ENCODE data around the gene PAQR4.

PAQR4 gene

DNA sequence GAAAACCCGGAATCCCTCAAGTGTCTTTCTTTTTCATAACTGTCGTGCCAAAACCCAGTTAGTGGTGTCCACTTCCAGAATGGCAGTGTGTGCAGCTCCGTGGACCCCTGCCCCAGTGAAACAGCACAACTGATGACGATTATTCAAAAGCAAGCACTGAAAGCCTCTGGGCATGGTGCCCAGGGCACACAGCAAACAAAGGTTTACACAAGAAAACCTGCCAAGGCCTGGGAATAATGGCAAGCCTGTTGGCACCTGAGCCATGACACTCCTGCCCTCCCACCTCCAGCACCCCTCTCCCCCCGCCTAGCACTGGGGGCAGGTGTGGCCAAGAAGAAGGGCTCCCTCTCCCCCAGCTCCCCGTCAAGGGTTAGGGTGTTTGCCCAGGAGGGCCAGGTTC lies 8.3 kb downstream of the PAQR4 start:
- TF ChIP-seq GATA2 (IDR thresholded peaks at IDR 0.05; ENCODE audit: low read depth, low read length): no peak
- TF ChIP-seq GATA3 (IDR thresholded peaks at IDR 0.05; ENCODE audit: low read depth, low read length): no peak

DNA sequence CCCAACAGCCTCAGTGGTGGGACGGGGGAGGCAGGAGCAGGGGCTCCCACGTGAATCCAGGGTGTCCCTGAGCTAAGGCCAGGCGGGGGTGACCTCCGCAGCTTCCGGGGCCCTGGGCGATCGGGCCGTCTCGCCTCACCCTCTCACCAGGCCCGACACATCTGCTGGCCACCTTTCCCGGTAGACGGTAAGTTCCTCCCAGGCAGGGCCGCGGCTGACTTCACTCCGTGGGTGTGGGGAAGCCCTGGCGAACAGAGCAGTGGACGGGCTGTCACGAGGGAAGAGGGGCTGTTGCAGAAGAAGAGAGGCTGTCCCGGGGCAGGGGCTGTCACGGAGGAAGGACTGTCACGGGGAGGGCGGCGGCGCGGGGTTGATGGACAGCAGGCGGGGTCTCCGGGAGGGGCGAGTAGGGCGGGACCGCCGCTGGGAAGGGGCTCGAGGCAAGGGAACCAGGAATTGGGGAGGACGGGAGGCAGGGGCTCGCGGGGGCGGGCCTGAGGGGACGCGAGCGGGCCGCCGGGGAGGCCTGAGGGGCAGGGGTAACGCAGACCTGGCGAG lies 10.6 kb downstream of the PAQR4 start:
- TF ChIP-seq GATA2 (IDR thresholded peaks at IDR 0.05; ENCODE audit: low read depth, low read length): no peak
- TF ChIP-seq GATA3 (IDR thresholded peaks at IDR 0.05; ENCODE audit: low read depth, low read length): no peak

DNA sequence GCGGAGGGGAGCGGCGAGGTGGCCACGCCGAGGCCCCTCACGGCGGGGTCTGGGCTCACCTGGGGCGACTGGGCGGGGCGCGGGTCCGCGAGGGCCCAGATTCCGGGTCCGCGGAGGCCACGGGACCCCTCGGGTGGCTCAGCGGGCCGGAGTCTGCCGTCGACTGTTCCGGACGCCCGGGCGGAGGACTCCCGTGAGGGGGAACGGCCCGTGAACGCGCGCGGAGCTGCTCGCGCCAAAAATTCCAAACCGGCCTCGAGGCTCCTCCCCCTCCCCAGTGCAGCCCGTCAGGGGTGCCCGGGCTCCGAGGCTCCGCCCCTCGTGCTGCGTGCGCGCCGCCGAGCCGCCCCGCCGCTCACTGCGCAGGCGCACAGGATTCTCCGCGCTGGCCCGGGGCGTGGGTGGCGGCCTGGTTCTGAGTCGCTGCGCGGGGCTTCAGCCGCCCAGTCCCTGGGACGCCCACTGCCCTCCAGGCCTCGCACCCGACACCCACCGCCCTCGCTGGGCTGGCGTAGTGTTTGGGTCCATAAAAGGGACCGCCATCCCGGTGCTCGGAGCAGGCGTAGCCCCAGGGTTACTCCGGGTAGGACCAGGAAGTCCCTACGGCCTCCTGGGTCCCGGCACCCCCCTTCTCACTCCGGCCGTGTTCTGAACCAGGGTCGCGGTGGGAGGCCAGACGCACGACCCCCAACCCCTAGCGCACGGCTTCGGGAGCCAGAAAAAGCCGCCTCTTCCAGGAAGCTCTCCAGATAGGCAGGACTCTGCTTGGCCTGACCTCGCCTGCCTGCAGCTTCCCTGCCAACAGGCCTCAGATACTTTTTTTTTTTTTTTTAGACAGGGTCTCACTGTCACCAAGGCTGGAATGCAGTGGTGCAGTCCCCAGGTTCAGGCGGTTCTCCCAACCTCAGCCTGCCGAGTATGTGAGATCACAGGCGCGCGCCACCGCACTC lies 11.4 kb downstream of the PAQR4 start, which contains the start of gene PKMYT1:
Gene PKMYT1 (minus strand): TSS at position 220 of the 950 bp plus-strand sequence. CDS start 789 bp downstream, outside the sequence.
- TF ChIP-seq GATA2 (IDR thresholded peaks at IDR 0.05; ENCODE audit: low read depth, low read length) (no peak), GATA3 (IDR thresholded peaks at IDR 0.05; ENCODE audit: low read depth, low read length) (no peak)

DNA sequence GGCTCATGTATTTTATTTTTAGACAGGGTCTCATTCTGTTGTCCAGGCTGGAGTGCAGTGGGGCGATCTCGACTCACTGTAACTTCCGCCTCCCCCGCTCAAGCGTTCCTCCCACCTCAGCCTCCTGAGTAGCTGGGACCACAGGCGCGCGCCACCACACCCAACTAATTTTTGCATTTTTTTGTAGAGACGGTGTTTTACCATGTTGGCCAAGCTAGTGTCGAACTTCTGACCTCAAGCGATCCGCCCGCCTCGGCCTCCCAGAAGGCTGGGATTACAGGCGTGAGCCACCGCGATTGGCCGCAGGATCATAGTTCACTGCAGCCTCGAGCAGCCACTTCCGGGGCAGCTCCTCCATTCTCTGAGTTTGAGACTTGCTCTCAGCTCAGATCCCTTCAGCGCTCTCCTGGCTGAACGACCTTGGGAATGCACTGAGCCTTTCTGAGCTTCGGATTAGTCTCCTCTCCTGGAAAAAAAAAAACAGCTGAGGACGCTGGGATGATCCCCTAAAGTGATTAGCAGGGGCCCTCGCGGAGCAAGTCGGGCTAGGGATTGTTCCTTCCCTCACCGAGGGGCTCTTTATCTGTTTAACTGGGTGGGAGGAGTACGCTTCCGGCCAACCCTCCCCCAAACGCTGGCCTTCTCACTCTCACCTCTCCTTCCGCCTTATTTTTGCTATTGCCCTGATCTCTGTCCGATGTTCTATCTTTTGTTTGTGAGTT lies 12.2 kb downstream of the PAQR4 start:
- TF ChIP-seq GATA3 (IDR thresholded peaks at IDR 0.05; ENCODE audit: low read depth, low read length) (no peak), GATA2 (IDR thresholded peaks at IDR 0.05; ENCODE audit: low read depth, low read length) (no peak)

DNA sequence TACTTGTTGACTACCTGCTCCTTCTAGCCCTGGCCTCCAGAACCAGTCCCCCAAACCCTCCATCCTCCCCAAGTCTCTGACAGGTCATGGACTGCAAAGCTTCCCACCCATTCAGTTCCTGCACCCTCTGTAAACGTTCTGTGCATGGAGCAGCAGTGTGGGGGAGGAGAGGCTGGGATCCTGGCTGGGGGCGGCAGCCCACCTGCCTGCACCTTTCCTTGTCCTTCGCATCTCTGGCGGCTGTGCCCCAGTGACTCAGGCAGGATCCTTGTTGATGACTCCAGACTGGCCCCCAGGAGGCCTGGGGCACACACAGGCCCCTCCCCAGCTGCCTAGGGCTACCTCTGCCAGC lies 12.7 kb downstream of the PAQR4 start:
- no peak for TF ChIP-seq GATA3 (IDR thresholded peaks at IDR 0.05; ENCODE audit: low read depth, low read length)
- TF ChIP-seq GATA2 (IDR thresholded peaks at IDR 0.05; ENCODE audit: low read depth, low read length): no peak

DNA sequence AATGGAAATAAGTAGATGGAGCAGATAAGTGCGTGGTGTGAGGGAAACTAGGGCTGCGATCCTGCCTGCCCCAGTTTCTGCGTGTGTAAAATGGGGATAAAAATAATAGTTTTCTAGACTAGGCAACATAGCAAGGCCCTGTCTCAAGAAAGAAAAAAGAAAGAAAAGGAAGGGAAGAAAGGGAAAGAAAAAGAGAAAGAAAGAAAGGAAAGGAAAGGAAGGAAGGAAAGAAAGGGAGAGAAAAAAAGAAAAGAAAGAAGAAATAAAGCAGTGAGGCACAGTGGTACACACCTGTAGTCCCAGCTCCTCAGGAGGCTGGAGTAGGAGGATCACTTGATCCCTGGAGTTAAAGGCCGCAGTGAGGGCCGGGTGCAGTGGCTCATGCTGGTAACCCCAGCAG lies 13.3 kb downstream of the PAQR4 start:
- no peak for TF ChIP-seq GATA3 (IDR thresholded peaks at IDR 0.05; ENCODE audit: low read depth, low read length)

DNA sequence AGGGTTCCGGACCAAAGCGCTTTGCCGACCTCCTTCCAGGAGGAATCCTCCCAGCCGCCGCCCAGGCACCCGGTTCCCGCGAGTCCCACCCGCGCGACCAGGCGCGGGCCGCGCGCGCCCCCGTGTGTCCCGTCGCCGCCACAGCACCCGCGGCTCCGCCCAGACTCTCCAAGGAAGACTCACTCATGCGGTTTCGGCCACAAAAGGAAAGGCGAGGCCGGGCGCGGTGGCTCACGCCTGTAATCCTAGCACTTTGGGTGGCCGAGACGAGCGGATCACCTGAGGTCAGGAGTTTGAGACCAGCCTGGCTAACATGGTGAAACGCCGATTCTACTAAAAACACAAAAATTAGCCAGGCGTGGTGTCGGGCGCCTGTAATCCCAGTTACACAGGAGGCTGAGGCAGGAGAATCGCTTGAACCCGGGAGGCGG lies 14.6 kb downstream of the PAQR4 start:
- TF ChIP-seq GATA3 (IDR thresholded peaks at IDR 0.05; ENCODE audit: low read depth, low read length) (no peak), GATA2 (IDR thresholded peaks at IDR 0.05; ENCODE audit: low read depth, low read length) (no peak)

DNA sequence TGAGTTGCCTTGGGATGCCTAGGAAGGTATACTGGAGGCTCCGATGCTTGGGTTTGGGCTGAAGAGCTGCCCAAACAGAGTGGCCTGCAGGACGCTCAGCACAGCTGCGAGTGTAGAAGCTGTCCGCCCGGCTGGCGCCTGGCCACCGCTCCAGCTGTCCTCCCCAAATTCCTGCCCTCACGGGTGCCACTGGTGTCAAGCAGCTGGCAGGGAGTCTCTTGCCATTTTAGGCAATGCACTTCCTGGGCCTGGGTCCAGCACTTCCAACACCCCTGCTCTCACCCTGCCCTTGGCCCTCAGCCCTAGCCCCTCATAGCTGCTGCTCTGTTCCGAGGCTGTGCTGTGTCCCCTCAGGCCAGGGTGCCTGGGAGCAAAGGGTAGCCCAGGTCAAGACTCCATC lies 16.3 kb downstream of the PAQR4 start:
- TF ChIP-seq GATA3 (IDR thresholded peaks at IDR 0.05; ENCODE audit: low read depth, low read length) (no peak), GATA2 (IDR thresholded peaks at IDR 0.05; ENCODE audit: low read depth, low read length) (no peak)

DNA sequence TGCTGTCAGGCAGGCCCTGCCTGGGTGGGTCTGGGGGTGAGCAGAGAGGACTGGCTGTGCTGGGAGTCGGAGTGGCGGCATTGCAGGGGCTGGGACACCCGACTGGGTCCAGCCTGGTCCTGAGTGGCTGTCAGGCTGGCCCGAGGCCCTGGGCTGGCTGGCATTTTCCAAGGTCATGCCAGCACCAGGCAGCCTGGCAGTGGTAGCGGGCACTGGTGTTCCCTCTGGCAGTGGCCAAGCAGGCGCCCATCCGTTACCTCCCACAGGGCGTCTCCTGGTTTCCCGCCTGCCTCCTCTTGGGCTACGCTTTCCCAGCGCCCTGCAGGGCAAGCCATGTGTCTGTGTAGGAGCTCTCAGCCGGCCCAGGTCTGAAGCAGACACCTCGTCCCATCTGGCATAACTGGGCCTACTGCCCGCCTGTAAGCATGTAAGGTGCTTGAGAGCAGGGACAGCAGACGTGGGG lies 16.8 kb downstream of the PAQR4 start:
- no peak for TF ChIP-seq GATA2 (IDR thresholded peaks at IDR 0.05; ENCODE audit: low read depth, low read length)
- TF ChIP-seq GATA3 (IDR thresholded peaks at IDR 0.05; ENCODE audit: low read depth, low read length): no peak

DNA sequence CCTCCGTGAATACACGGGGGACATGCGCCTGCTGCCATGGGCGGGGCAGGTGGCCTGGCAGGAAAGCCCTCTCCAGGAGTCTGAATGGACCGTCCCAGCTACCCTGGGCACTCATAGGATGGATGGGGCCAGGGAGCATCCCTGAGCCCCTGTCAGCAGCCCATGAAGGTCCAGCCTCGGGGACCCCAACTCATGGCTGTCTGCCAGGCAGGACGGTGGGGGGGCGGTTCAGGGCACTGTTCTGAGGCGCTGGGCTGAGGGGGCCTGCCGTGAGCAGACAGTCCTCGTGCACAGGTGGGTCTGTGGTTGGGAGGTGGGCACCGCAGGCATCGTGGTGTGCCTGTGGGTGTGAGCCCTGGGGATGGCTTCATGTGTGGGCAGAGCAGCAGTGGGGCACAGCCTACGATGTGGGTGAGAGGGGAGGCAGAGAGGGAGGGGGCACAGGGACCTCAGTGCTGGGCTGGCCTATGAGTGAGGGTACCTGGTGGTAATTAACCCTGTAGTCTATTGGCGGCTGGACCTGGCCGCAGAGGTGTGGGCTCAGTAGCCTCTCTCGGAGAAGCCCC lies 17.6 kb downstream of the PAQR4 start:
- TF ChIP-seq GATA2 (IDR thresholded peaks at IDR 0.05; ENCODE audit: low read depth, low read length) (no peak), GATA3 (IDR thresholded peaks at IDR 0.05; ENCODE audit: low read depth, low read length) (no peak)

DNA sequence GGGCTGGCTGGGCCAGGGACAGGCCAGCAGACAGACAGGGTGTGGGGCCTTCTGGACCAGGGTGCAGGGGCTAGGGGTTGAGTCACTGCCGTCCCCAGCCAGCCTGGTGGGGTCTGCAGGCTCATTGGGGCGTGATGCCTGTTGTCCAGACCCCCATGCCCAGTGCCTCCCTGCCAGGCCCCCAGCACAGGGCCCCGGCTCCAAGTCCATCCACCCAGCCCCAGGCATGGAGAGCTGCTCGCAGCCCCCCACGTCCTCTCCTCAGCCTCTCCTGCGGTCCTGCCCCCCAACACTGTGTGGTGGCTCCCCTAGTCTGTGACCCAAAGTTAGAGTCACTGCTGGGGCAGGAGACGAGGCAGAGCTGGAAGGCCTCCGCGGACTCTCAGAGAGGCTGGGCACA lies 18.1 kb downstream of the PAQR4 start:
- TF ChIP-seq GATA2 (IDR thresholded peaks at IDR 0.05; ENCODE audit: low read depth, low read length) (no peak), GATA3 (IDR thresholded peaks at IDR 0.05; ENCODE audit: low read depth, low read length) (no peak)

DNA sequence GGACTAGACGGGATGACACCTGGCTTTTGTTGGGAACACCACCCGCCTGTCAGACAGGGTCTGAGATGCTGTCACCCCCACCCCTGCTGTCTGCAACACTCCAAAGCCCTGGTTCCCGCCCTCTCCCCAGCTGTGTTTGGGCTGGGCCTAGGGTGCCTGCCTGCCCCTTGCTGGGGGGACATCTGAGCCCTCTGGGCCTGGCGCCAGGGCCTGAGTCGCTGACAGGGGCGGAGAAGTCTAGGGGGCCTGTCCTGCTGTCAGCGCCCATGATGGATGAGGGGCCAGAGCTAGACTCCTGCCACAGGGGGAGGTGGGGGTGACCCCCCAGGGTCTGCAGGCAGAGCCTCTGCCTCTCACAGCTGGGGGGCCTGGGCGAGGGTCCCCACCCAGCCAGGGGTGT lies 18.7 kb downstream of the PAQR4 start:
- no peak for TF ChIP-seq GATA2 (IDR thresholded peaks at IDR 0.05; ENCODE audit: low read depth, low read length)
- no peak for TF ChIP-seq GATA3 (IDR thresholded peaks at IDR 0.05; ENCODE audit: low read depth, low read length)

DNA sequence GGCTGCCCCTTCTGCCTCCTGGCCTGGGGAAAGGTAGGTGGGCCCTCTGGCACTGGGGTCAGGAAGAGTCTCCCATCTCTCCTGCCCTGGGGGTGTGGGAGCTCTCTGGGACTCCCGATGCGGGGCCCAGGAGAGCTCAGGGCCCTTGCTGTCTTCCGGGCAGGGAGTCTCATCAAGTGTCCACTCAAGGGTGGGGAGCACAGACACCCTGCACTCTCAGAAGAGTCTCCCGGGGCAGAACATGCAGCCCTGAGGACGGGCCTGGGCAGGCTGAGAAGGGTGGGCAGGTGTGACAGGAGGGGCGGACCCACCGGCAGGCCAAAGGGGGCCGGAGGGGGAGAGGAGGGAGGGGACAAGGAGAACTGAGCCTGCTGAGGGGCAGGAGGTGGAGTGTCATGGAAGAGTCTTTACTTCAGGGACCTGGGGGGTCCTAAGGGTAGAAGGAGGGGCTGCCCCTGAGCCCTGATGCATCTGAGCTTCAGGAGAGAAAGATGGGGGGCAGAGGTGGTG lies 19.5 kb downstream of the PAQR4 start:
- TF ChIP-seq GATA3 (IDR thresholded peaks at IDR 0.05; ENCODE audit: low read depth, low read length) (no peak), GATA2 (IDR thresholded peaks at IDR 0.05; ENCODE audit: low read depth, low read length) (no peak)

DNA sequence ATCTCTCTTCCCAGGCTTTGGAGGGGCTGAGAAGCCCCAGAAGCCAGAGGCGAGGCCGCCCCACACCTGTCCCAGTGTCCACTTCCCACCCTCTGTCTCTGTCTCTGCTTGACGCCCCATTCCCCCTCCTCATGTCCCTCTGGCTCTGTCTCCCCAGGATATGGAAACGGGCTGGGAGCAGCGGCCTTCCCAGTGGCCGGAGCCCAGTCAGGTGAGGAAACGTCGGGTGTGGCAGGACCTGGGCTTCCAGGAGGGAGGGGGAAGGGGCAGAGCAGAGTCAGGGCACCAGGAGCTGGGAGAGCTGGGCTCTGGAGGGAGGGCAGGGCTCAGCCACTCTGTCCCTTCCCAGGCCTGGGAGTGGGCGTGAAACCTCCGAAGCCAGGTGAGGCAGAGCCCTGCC lies 21.7 kb downstream of the PAQR4 start:
- TF ChIP-seq GATA3 (IDR thresholded peaks at IDR 0.05; ENCODE audit: low read depth, low read length) (no peak), GATA2 (IDR thresholded peaks at IDR 0.05; ENCODE audit: low read depth, low read length) (no peak)
